ENCODE results near the gene NRP2.

Gene NRP2

DNA sequence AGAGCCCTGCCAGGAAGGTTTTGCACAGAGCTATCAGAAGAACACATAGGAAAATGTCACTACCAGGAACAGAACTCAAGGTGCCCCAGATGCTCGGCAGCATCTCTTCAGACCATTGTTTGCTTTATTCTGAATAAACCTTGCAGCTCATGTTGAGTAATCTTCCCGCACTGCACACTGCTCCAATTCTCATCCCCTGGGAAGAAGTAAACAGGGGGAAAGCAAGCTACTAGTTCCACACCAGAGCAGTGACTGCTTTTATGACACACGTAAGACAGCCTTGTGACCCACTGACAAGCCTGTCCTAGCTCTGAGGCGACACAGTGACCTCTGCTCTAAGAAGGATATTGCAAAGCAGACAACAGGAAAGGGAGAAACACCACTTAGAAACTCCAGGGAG lies 44.2 kb downstream of the NRP2 start:
- no peak for TF ChIP-seq ZBTB7A (IDR thresholded peaks at IDR 0.05; ENCODE audit: low read depth)
- TF ChIP-seq NFIC (IDR thresholded peaks at IDR 0.05), result no peak
- TF ChIP-seq EP300 (IDR thresholded peaks at IDR 0.05; ENCODE audit: borderline replicate concordance), result no peak
- TF ChIP-seq TAF1 (IDR thresholded peaks at IDR 0.05; ENCODE audit: low read depth), result no peak
- TF ChIP-seq CREB1 (IDR thresholded peaks at IDR 0.05; ENCODE audit: low read depth), result no peak
- no peak for TF ChIP-seq RAD21 (IDR thresholded peaks at IDR 0.05; ENCODE audit: low read depth)
- TF ChIP-seq EGR1 (IDR thresholded peaks at IDR 0.05), result no peak
- TF ChIP-seq, protein P1, sequence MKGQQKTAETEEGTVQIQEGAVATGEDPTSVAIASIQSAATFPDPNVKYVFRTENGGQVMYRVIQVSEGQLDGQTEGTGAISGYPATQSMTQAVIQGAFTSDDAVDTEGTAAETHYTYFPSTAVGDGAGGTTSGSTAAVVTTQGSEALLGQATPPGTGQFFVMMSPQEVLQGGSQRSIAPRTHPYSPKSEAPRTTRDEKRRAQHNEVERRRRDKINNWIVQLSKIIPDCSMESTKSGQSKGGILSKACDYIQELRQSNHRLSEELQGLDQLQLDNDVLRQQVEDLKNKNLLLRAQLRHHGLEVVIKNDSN (IDR thresholded peaks at IDR 0.05), result no peak
- no peak for TF ChIP-seq CEBPB (IDR thresholded peaks at IDR 0.05)
- no peak for TF ChIP-seq TEAD4 (IDR thresholded peaks at IDR 0.05)
- TF ChIP-seq YY1 (IDR thresholded peaks at IDR 0.05; ENCODE audit: low read depth), result no peak
- TF ChIP-seq TCF12 (IDR thresholded peaks at IDR 0.05; ENCODE audit: low read depth), result no peak
- TF ChIP-seq FOXM1 (IDR thresholded peaks at IDR 0.05; ENCODE audit: borderline replicate concordance, low read depth), result no peak
- TF ChIP-seq, protein P2, sequence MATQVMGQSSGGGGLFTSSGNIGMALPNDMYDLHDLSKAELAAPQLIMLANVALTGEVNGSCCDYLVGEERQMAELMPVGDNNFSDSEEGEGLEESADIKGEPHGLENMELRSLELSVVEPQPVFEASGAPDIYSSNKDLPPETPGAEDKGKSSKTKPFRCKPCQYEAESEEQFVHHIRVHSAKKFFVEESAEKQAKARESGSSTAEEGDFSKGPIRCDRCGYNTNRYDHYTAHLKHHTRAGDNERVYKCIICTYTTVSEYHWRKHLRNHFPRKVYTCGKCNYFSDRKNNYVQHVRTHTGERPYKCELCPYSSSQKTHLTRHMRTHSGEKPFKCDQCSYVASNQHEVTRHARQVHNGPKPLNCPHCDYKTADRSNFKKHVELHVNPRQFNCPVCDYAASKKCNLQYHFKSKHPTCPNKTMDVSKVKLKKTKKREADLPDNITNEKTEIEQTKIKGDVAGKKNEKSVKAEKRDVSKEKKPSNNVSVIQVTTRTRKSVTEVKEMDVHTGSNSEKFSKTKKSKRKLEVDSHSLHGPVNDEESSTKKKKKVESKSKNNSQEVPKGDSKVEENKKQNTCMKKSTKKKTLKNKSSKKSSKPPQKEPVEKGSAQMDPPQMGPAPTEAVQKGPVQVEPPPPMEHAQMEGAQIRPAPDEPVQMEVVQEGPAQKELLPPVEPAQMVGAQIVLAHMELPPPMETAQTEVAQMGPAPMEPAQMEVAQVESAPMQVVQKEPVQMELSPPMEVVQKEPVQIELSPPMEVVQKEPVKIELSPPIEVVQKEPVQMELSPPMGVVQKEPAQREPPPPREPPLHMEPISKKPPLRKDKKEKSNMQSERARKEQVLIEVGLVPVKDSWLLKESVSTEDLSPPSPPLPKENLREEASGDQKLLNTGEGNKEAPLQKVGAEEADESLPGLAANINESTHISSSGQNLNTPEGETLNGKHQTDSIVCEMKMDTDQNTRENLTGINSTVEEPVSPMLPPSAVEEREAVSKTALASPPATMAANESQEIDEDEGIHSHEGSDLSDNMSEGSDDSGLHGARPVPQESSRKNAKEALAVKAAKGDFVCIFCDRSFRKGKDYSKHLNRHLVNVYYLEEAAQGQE (IDR thresholded peaks at IDR 0.05; ENCODE audit: low read depth), result no peak
- TF ChIP-seq, protein P3, sequence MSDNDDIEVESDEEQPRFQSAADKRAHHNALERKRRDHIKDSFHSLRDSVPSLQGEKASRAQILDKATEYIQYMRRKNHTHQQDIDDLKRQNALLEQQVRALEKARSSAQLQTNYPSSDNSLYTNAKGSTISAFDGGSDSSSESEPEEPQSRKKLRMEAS (IDR thresholded peaks at IDR 0.05), result no peak

DNA sequence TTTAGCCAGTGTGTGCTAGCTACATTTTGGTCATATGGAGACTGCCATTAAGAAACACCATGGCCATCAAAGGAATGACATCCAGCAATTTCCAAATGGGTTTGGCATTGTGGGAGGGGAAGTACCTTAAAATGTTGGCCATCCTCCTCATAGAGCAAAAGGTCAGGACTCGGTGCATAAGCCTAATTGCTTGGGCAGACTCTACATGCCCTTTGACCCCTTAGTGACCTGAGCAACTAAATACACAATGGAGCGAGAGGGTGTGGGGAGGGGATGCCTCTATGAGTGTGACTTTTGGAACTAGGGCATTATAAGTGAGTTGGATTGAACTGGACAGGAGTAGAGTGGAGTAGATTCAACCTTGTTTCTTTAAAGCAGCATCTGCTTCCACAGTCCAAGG lies 44.9 kb downstream of the NRP2 start:
- TF ChIP-seq, protein P3 (IDR thresholded peaks at IDR 0.05), result no peak
- TF ChIP-seq TAF1 (IDR thresholded peaks at IDR 0.05; ENCODE audit: low read depth) (no peak), NFIC (IDR thresholded peaks at IDR 0.05) (no peak), ZBTB7A (IDR thresholded peaks at IDR 0.05; ENCODE audit: low read depth) (no peak), CREB1 (IDR thresholded peaks at IDR 0.05; ENCODE audit: low read depth) (no peak)
- TF ChIP-seq, protein P1 (IDR thresholded peaks at IDR 0.05), result no peak

DNA sequence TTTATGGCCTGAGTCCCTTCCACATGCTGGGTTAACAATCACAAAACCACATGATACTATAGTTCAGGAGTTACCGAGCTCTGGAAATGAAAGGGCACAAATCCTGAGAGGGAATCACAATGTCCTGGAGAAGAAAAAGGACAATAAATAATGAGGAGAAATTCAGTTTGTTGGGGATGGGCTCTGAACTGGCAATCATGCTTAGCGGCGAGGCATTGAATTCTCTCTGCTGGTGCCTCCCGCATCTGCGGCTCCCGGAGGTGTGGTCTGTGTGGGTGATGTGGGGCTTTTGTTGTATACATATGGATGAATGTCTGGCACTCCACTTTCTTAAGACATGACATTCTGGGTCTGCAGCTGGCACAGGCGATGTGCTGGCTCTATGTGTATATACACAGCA lies 46.1 kb downstream of the NRP2 start:
- TF ChIP-seq YY1 (IDR thresholded peaks at IDR 0.05; ENCODE audit: low read depth) (no peak), FOXM1 (IDR thresholded peaks at IDR 0.05; ENCODE audit: borderline replicate concordance, low read depth) (no peak), EP300 (IDR thresholded peaks at IDR 0.05; ENCODE audit: borderline replicate concordance) (no peak), ZBTB7A (IDR thresholded peaks at IDR 0.05; ENCODE audit: low read depth) (no peak)

DNA sequence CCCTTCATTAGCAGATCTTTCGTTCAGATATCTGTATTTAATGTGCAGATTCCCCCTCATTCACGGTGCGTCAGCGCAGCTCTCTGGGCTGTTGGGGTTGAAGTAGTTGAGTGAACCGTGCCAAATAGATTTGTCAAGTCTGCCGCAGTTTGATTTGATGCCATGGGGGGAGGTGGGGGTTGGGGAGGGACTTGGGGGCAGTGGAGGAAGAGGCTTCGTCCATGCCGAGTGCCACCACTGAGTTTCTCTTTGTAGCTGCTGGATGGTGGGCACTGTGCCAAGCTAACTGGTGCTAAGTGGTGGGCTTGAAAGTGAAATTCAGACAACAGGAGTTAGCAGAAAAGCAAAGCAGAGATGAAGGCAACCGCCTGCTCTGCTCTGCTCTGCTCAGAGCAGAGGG lies 47.9 kb downstream of the NRP2 start:
- TF ChIP-seq TCF12 (IDR thresholded peaks at IDR 0.05; ENCODE audit: low read depth), result no peak
- no peak for TF ChIP-seq YY1 (IDR thresholded peaks at IDR 0.05; ENCODE audit: low read depth)
- TF ChIP-seq EGR1 (IDR thresholded peaks at IDR 0.05), result no peak
- TF ChIP-seq, protein P3 (IDR thresholded peaks at IDR 0.05), result no peak
- no peak for TF ChIP-seq CREB1 (IDR thresholded peaks at IDR 0.05; ENCODE audit: low read depth)
- TF ChIP-seq TEAD4 (IDR thresholded peaks at IDR 0.05), result no peak
- no peak for TF ChIP-seq EP300 (IDR thresholded peaks at IDR 0.05; ENCODE audit: borderline replicate concordance)
- no peak for TF ChIP-seq TAF1 (IDR thresholded peaks at IDR 0.05; ENCODE audit: low read depth)
- TF ChIP-seq RAD21 (IDR thresholded peaks at IDR 0.05; ENCODE audit: low read depth), result no peak

DNA sequence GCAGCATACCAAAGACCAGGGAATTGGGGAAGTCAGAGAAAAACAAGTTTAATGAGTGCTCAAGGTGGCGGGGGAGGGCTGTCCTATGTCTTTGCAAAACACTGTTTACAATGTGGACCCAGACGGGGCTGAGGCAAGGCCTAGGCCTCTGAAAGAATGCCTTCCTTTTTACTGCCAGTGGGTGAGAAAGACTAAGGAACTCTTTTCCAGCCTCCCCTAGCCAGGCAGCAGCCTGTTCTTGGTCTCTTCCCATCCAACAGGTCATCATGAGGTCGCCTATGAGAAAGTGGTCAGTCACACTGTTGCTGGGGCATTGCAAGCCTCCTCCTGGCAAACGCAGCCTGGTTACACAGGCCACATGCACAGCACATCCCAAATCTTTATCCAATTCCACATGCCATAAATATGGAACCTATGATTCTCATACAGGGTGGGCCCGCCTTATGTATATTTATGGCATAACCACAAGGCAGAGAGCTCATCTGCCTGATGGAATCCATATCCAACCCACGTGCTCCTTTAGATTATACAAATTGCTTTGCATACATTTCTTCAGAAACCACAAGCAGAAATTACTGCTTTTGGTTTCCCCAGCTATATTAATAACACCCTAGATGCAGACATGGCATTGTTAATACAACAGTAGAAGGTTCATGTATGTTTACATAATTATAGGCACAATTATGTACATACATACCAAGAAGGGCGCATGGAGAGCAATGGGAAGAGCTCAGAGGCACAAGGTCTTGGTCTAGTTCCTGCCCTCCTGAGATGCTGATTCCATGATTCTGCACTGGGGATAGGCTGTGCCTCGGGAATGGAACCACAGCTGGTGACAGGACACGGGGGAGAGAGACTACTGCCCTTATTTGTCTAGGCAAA lies 48.6 kb downstream of the NRP2 start:
- no peak for TF ChIP-seq EGR1 (IDR thresholded peaks at IDR 0.05)
- TF ChIP-seq TAF1 (IDR thresholded peaks at IDR 0.05; ENCODE audit: low read depth), result no peak
- no peak for TF ChIP-seq ZBTB7A (IDR thresholded peaks at IDR 0.05; ENCODE audit: low read depth)
- TF ChIP-seq TCF12 (IDR thresholded peaks at IDR 0.05; ENCODE audit: low read depth), result no peak
- no peak for TF ChIP-seq YY1 (IDR thresholded peaks at IDR 0.05; ENCODE audit: low read depth)
- TF ChIP-seq EP300 (IDR thresholded peaks at IDR 0.05; ENCODE audit: borderline replicate concordance), result no peak
- TF ChIP-seq, protein P3 (IDR thresholded peaks at IDR 0.05), result no peak
- TF ChIP-seq FOXM1 (IDR thresholded peaks at IDR 0.05; ENCODE audit: borderline replicate concordance, low read depth), result no peak
- TF ChIP-seq CREB1 (IDR thresholded peaks at IDR 0.05; ENCODE audit: low read depth), result no peak
- TF ChIP-seq RAD21 (IDR thresholded peaks at IDR 0.05; ENCODE audit: low read depth), result no peak
- no peak for TF ChIP-seq CEBPB (IDR thresholded peaks at IDR 0.05)

DNA sequence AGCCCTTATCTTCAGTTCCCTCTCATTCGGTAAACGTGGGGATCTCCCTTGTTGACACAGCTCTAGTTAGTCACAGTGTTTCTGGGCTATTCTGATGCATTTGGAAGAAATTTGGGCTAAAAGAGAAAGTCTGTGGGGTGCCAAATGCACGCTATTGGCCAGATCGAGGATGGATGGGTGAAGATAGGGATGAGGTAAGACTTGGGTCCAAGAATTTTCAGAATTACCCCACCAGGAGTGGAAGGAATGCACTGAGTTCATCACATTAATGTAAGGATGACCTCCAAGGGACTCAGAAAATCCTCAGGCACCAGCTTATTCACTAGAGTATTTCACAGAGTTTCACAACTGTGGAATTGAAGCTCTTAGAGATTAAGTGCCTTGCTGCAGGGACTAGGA lies 49.3 kb downstream of the NRP2 start:
- TF ChIP-seq NFIC (IDR thresholded peaks at IDR 0.05) (no peak), ZBTB7A (IDR thresholded peaks at IDR 0.05; ENCODE audit: low read depth) (no peak), CEBPB (IDR thresholded peaks at IDR 0.05) (no peak), TCF12 (IDR thresholded peaks at IDR 0.05; ENCODE audit: low read depth) (no peak), CREB1 (IDR thresholded peaks at IDR 0.05; ENCODE audit: low read depth) (no peak), FOXM1 (IDR thresholded peaks at IDR 0.05; ENCODE audit: borderline replicate concordance, low read depth) (no peak), TAF1 (IDR thresholded peaks at IDR 0.05; ENCODE audit: low read depth) (no peak), EP300 (IDR thresholded peaks at IDR 0.05; ENCODE audit: borderline replicate concordance) (no peak)
- TF ChIP-seq, protein P3 (IDR thresholded peaks at IDR 0.05), result no peak
